Hepatocyte (in vitro differentiated cells): ENCODE measurements around the gene PAFAH1B2. TPM values are rescaled to one million over a fixed set of nuclear protein-coding genes. Genes with fewer than 3 reads are reported as not detected.
A peak's percentile ranks its signal among the peaks of the same experiment; 100 is the strongest.

Experiments used
- DNase-seq: peaks from one replicate; pipeline ENCODE4 v3.0.0-alpha.2; 2016; ENCODE audit warnings: low spot score
- H2AFZ ChIP-seq: fragments of 200-600 bp; sonication (generic); 2 replicates; pipeline ENCODE4 v1.6.0; 2016; ENCODE audit warnings: antibody characterized with exemption, mild to moderate bottlenecking
- H3K27ac ChIP-seq: fragments of 200-600 bp; sonication (generic); 2 replicates; pipeline ENCODE4 v1.5.1; 2016; ENCODE audit warnings: mild to moderate bottlenecking
- H3K27me3 ChIP-seq: fragments of 200-600 bp; sonication (generic); 2 replicates; pipeline ENCODE4 v1.6.1; 2016
- H3K36me3 ChIP-seq: fragments of 200-600 bp; sonication (generic); replicated peaks from 2 replicates; pipeline ENCODE4 v1.5.1; 2016; ENCODE audit warnings: low read depth; ENCODE audit not compliant: insufficient read depth
- H3K4me1 ChIP-seq: fragments of 200-600 bp; sonication (generic); 2 replicates; pipeline ENCODE4 v1.5.1; 2016; ENCODE audit warnings: mild to moderate bottlenecking, moderate library complexity; ENCODE audit not compliant: insufficient read depth
- H3K4me2 ChIP-seq: fragments of 200-600 bp; sonication (generic); 2 replicates; pipeline ENCODE4 v1.6.0; 2016
- H3K4me3 ChIP-seq: fragments of 200-600 bp; sonication (generic); 2 replicates; pipeline ENCODE4 v1.5.1; 2016; ENCODE audit warnings: mild to moderate bottlenecking
- H3K79me2 ChIP-seq: fragments of 200-600 bp; sonication (generic); 2 replicates; pipeline ENCODE4 v1.6.0; 2017; ENCODE audit warnings: mild to moderate bottlenecking
- H3K9me2 ChIP-seq: fragments of 200-600 bp; sonication (generic); replicated peaks from 2 replicates; pipeline ENCODE4 v1.6.0; 2017; ENCODE audit warnings: mild to moderate bottlenecking; ENCODE audit not compliant: insufficient read depth
- H3K9me3 ChIP-seq: fragments of 200-600 bp; sonication (generic); 2 replicates; pipeline ENCODE4 v1.5.1; 2016; ENCODE audit warnings: low read depth, mild to moderate bottlenecking
- H4K20me1 ChIP-seq: fragments of 200-600 bp; sonication (generic); 2 replicates; pipeline ENCODE4 v1.6.0; 2016; ENCODE audit warnings: mild to moderate bottlenecking; ENCODE audit not compliant: insufficient read depth, poor library complexity, severe bottlenecking
- EZH2 ChIP-seq: fragments of 200-600 bp; sonication (generic); IDR thresholded peaks from 2 replicates; pipeline ENCODE4 v1.6.1; 2016; ENCODE audit warnings: antibody characterized with exemption, mild to moderate bottlenecking, borderline replicate concordance
- EZH2phosphoT487 ChIP-seq: fragments of 200-600 bp; sonication (generic); IDR thresholded peaks from one replicate; pipeline ENCODE4 v1.6.1; 2018; ENCODE audit warnings: antibody characterized with exemption, mild to moderate bottlenecking, low read depth, moderate library complexity; ENCODE audit not compliant: unreplicated experiment, severe bottlenecking
- WGBS: methylation state at CpG from one replicate; pipeline ENCODE4 v1.1.6; 2016; ENCODE audit warnings: low lambda C conversion rate; ENCODE audit errors: missing lambda C conversion rate; 5-methylcytosine and 5-hydroxymethylcytosine counted together
- polyA plus RNA-seq: library from polyadenylated mRNA; unstranded; fragments of >200 nt; fragmentation: Nextera tagmentation; extraction: Ambion mirVana; gene quantifications from 2 replicates; pipeline ENCODE4 v1.2.1, GENCODE V29; 2016
- total RNA-seq: library from RNA; depleted of rRNA; stranded (reverse); fragments of >200 nt; gene quantifications from 2 replicates; pipeline ENCODE4 v1.2.3, GENCODE V29; 2014
- TF ChIP-seq, protein P1 (sequence below): fragments of 200-600 bp; sonication (generic); IDR thresholded peaks from 2 replicates; pipeline ENCODE4 v1.5.1; 2016; ENCODE audit warnings: antibody characterized with exemption, mild to moderate bottlenecking; ENCODE audit not compliant: poor library complexity

PAFAH1B2 gene
- total and polyA plus RNA-seq, 2 experiments from 2014 or later: 30.8 to 103 TPM

DNA sequence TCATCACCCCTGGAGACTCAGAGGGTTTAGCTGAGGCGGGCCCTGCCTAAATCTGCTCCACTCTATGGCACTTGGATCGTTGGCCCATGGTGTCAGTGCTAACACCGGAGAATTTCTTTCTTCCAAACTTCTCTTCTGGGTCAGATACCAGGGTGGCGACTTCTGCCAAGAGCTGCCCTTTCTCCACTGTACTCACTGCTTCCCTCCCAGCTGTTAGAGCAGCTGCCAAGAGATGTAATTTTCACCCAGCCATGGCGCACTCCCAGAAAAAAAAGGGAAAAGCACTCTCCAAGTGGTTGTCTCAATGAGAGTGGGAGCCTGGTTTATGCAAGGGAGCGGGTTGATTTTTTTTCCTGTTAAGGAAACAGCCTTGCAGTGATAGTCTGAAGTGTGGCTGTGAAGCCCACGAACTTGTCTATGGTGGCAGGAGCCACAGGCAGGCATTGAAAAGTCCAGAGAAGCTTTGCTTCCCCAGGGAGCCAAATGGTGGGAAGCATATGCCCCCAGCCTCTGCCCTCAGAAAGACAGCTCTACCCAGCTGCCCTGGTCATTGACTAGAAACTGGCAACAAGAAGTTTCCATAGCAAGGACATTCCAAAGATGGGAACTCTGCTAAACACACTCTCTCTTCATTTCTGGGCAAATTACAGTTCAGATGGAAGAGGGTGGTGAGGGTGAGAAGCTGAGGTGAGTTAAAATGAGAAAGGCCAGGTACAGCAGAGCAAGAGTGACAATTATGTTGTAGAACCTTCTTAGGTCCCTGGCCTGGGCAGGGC, 77.1 kb downstream of the PAFAH1B2 start:
- Histone ChIP-seq H3K4me2 (no peak overlapping the region), H3K36me3 (no peaks in the 10 kb centered on the region), H3K9me3 (no peaks in the 10 kb centered on the region), H4K20me1 (no peaks in the 10 kb centered on the region), H3K9me2 (no peaks in the 10 kb centered on the region), H3K27me3 (no peaks in the 10 kb centered on the region), H3K4me1 (peaks cover 30% of the 10 kb centered on the region), H2AFZ (no peak overlapping the region), H3K4me3 (no peak overlapping the region), H3K79me2 (no peaks in the 10 kb centered on the region), H3K27ac (peak overlapping the region; percentile 51)
- WGBS: 88% methylated on average over 7 of the region's 7 CpGs
- no peak for DNase-seq
- TF ChIP-seq EZH2 (no peak), EZH2phosphoT487 (no peak)
- TF ChIP-seq, protein P1, sequence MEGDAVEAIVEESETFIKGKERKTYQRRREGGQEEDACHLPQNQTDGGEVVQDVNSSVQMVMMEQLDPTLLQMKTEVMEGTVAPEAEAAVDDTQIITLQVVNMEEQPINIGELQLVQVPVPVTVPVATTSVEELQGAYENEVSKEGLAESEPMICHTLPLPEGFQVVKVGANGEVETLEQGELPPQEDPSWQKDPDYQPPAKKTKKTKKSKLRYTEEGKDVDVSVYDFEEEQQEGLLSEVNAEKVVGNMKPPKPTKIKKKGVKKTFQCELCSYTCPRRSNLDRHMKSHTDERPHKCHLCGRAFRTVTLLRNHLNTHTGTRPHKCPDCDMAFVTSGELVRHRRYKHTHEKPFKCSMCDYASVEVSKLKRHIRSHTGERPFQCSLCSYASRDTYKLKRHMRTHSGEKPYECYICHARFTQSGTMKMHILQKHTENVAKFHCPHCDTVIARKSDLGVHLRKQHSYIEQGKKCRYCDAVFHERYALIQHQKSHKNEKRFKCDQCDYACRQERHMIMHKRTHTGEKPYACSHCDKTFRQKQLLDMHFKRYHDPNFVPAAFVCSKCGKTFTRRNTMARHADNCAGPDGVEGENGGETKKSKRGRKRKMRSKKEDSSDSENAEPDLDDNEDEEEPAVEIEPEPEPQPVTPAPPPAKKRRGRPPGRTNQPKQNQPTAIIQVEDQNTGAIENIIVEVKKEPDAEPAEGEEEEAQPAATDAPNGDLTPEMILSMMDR: no peak

DNA sequence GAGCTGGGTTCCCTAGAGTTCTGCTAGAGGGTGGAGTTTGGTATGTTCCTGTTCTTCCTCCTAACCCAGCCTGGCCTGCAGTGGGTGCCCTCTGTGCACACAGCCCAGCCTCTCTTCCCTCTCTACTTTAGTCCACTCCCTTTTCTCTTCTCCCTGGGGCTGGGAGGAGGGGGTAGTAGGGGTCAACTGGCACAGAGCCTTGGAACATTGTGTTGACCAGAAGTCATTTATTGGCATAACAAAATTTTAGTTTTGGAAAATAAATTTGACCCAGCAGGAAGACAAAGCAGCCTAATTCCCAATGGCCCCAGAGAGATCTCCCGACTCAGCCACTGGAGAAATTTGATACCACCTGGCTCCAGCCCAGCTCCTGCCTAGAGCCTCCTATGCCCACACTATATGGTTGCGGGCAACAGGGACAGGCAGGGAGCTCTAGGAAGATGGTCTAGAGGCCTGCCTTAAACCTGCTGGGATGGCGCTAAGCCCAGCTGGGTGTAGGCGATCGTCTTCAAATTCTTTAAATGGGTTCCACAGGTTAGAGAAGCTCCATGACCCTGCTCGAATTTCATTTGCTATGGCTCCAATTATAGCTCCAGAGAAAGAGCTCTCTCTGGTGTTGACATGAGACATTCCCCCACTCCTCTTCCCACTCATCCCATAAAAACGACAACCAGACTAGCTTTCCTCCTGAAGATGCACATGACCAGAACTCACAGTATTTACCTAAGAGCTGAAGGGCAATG, 77.9 kb downstream of the PAFAH1B2 start:
- Histone ChIP-seq H2AFZ (no peak overlapping the region), H3K36me3 (no peaks in the 10 kb centered on the region), H3K4me1 (peaks cover 30% of the 10 kb centered on the region), H3K27ac (peak overlapping the region; percentile 51), H3K79me2 (no peaks in the 10 kb centered on the region), H3K4me2 (no peak overlapping the region), H4K20me1 (no peaks in the 10 kb centered on the region), H3K9me2 (no peaks in the 10 kb centered on the region), H3K27me3 (no peaks in the 10 kb centered on the region), H3K4me3 (no peak overlapping the region), H3K9me3 (no peaks in the 10 kb centered on the region)
- TF ChIP-seq, protein P1: no peak
- TF ChIP-seq EZH2 (no peak), EZH2phosphoT487 (no peak)
- WGBS: 53% methylated on average over 7 of the region's 7 CpGs
- no peak for DNase-seq

DNA sequence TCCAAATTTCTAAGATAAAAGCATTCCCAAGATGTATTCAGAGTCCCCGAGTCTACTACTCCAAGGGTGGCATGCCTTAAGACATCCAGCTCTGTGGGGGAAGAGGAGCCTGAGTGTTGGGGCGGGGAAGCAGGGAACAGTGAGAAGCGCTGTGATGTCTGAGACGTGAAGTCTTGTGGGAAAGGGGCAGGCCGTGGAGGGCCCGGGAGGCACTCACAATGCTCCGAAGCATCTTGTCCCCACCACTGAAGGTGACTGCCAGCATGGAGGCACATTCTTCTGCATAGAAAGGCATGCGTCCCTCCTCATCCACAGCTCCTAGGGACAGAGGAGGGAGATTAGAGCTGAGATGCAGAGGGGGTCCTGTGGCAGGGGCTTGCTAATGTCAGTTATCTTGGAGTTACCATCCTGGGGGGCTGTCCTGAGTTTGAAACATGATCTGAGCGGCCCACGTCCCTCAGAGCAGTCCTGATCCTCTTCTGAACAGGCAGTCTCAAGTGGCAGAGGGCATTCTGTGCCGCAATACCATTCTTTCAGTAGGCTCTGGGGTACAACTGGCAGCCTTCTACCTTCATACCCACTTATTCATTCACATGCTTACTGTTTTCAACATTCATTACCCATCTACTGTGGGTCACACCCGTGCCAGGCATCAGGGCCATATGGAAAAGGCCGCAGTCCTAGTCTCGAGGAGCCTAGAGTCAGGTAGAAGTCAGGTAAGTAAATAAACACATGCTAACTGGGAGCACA, 79.1 kb downstream of the PAFAH1B2 start:
- Histone ChIP-seq H3K4me1 (peaks cover 30% of the 10 kb centered on the region), H3K79me2 (no peaks in the 10 kb centered on the region), H4K20me1 (no peaks in the 10 kb centered on the region), H3K4me2 (no peak overlapping the region), H3K27ac (peak overlapping the region; percentile 48), H3K9me3 (no peaks in the 10 kb centered on the region), H3K27me3 (no peaks in the 10 kb centered on the region), H2AFZ (no peak overlapping the region), H3K36me3 (no peaks in the 10 kb centered on the region), H3K4me3 (no peak overlapping the region), H3K9me2 (no peaks in the 10 kb centered on the region)
- TF ChIP-seq, protein P1: no peak
- TF ChIP-seq EZH2 (no peak), EZH2phosphoT487 (no peak)
- WGBS: 96% methylated on average over 14 of the region's 14 CpGs
- no peak for DNase-seq
